Measurements from ENCODE around the gene IFNL1. TPM values are rescaled to one million over a fixed set of nuclear protein-coding genes. Genes with fewer than 3 reads are reported as not detected.
"Not testable (repeated sequence)": the region's sequence is repeated elsewhere in the genome, so short reads cannot be mapped to it uniquely, and the experiment has no call there.

Gene IFNL1
- total and polyA plus RNA-seq, 4 donors: not detected

DNA sequence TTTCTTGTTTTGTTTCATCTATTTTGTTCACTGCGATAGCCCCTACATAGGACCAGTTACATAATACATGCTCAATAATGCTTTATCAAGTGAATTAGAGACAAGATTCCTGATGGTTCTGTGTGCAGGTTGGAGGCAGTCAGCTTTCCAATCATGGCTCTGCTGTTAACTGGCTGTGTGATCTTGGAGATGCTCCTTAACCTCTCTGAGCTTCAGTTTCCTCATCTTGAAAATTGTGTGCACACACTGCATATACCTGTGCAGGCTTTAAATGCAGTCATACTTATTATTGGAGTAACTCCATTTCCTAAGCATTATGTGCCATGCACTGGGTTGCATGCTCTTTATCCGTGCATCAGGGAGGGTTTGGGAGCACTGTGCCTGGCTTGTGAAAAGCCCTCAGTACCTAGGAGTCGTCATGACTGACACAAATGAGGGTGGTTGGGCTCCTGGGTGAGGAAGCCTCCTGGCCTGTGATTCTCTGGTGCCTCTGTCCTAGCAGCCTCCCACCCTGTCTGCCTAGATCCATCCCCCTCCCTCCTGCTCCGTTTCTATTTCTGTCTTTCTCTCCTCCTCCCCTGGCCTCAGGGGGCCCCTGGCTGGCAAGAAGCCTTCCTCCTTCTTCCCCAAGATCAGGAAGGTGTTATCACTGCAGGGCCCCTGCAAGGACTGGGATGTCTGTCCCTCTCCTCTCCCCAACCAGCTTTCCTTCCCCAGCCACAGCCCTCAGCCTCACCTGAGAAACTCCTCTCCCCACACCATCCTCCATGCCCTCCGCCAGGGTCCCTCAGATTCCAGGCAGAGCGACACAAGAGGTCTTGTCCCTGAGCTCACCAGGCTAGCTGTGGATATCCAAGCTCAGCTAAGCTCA is 8.7 kb downstream of the IFNL1 start:
- DNase-seq (peak; percentile 21 to 30), ATAC-seq (ENCODE audit: low FRiP score) (no peak)
- H3K36me3 ChIP-seq (ENCODE audit: control insufficient read depth in 1 of 2, insufficient read depth in 2 of 2, low read length in 1 of 2): no peaks in the 10 kb centered on the region
- no peaks in the 10 kb centered on the region for H3K4me1 ChIP-seq (ENCODE audit: control insufficient read depth in 1 of 2, insufficient read depth in 2 of 2, low read length in 2 of 2)
- H3K9me3 ChIP-seq (ENCODE audit: control insufficient read depth, low read length): no peaks in the 10 kb centered on the region
- intact Hi-C loops (cut with DNase I): no loop called here
- WGBS, 2 donors: 39 to 42% methylated on average over 6 of the region's 6 CpGs
- H3K4me3 ChIP-seq (ENCODE audit: low read length in 2 of 2): no peak overlapping the region
- no peaks in the 10 kb centered on the region for H3K27me3 ChIP-seq (ENCODE audit: control insufficient read depth in 1 of 2, insufficient read depth in 2 of 2, low read length in 1 of 2)
- no peak overlapping the region for H3K27ac ChIP-seq (ENCODE audit: low read depth in 1 of 2, low read length in 2 of 2)

DNA sequence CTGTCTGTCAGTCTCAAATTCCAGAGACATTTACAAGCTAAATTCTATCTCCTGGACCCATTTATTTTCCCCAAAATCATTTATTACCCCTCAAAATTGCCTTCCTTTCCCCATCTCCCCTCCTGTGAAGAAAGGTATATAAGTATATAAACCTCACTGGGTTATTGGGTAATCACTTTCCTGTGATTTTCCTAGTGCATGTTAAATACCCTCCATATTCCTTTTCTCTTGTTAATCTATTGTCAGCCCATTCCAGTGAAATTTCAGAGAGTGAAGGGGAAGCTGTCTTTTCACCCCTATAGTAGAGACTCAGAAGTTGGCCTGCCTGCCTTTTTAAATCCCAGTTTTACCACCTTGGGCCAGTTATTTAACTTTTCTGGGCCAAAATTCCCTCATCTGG is 9.9 kb downstream of the IFNL1 start:
- Histone ChIP-seq H3K36me3 (ENCODE audit: control insufficient read depth in 1 of 2, insufficient read depth in 2 of 2, low read length in 1 of 2) (no peaks in the 10 kb centered on the region), H3K9me3 (ENCODE audit: control insufficient read depth, low read length) (no peaks in the 10 kb centered on the region), H3K4me1 (ENCODE audit: control insufficient read depth in 1 of 2, insufficient read depth in 2 of 2, low read length in 2 of 2) (no peaks in the 10 kb centered on the region), H3K27me3 (ENCODE audit: control insufficient read depth in 1 of 2, insufficient read depth in 2 of 2, low read length in 1 of 2) (no peaks in the 10 kb centered on the region), H3K27ac (ENCODE audit: low read depth in 1 of 2, low read length in 2 of 2) (no peak overlapping the region), H3K4me3 (ENCODE audit: low read length in 2 of 2) (no peak overlapping the region)
- intact Hi-C loops (cut with DNase I): no loop called here
- ATAC-seq (ENCODE audit: low FRiP score) (no peak), DNase-seq (no peak)

GRCh38 chr19:39307046-39307821 is 11.0 kb downstream of the IFNL1 start:
- no peak overlapping the region for H3K27ac ChIP-seq (ENCODE audit: low read depth in 1 of 2, low read length in 2 of 2)
- no peak overlapping the region for H3K4me3 ChIP-seq (ENCODE audit: low read length in 2 of 2)
- no peaks in the 10 kb centered on the region for H3K36me3 ChIP-seq (ENCODE audit: control insufficient read depth in 1 of 2, insufficient read depth in 2 of 2, low read length in 1 of 2)
- no peaks in the 10 kb centered on the region for H3K9me3 ChIP-seq (ENCODE audit: control insufficient read depth, low read length)
- H3K4me1 ChIP-seq (ENCODE audit: control insufficient read depth in 1 of 2, insufficient read depth in 2 of 2, low read length in 2 of 2): no peaks in the 10 kb centered on the region
- intact Hi-C loops (cut with DNase I): no loop called here
- DNase-seq: peak; percentile 42 to 74
- no peaks in the 10 kb centered on the region for H3K27me3 ChIP-seq (ENCODE audit: control insufficient read depth in 1 of 2, insufficient read depth in 2 of 2, low read length in 1 of 2)
- ATAC-seq (ENCODE audit: low FRiP score): peak; percentile 70
- WGBS, 2 donors: 18 to 20% methylated on average over 59 to 71 of the region's 71 CpGs

DNA sequence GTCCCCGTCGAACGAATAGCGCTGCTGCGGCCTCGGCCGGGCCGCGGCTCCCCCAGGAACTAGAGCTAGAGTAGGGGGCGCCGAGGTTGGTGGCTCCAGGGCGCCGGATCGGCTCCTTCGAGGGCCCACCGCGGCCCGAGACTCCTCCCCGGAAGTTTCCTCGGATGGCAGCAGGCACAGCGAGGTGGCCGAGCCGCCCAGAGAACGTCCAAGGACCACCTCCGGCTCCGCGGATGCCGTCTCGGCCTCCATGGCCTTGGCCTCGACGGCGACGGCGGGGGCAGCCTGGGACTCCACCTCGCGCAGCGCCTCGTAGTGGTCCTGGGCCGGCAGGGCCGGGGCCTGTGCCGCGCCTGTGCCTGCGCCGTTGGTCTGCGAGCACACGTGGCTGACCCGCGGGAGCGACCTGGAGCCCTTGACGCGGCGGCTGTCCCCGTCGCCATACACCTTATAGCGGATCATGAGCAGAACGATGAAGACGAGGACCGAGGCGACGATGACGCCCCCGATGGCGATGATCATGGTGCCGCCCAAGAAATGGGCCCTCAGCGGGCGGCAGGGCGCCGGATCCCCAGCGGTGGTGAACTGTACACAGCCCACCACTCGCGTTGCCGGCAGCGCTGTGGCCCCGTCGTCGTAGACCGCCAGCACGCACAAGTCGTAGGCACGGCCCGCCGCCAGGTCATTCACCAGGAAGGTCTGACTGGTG is 11.8 kb downstream of the IFNL1 start:
- Histone ChIP-seq H3K27ac (ENCODE audit: low read depth in 1 of 2, low read length in 2 of 2) (no peak overlapping the region), H3K4me3 (ENCODE audit: low read length in 2 of 2) (no peak overlapping the region), H3K36me3 (ENCODE audit: control insufficient read depth in 1 of 2, insufficient read depth in 2 of 2, low read length in 1 of 2) (no peaks in the 10 kb centered on the region), H3K9me3 (ENCODE audit: control insufficient read depth, low read length) (no peaks in the 10 kb centered on the region), H3K4me1 (ENCODE audit: control insufficient read depth in 1 of 2, insufficient read depth in 2 of 2, low read length in 2 of 2) (no peaks in the 10 kb centered on the region), H3K27me3 (ENCODE audit: control insufficient read depth in 1 of 2, insufficient read depth in 2 of 2, low read length in 1 of 2) (no peaks in the 10 kb centered on the region)
- DNase-seq: peak; percentile 40 to 77
- intact Hi-C loops (cut with DNase I): no loop called here
- no peak for ATAC-seq (ENCODE audit: low FRiP score)
- WGBS, 2 donors: 20 to 23% methylated on average over 82 of the region's 82 CpGs

DNA sequence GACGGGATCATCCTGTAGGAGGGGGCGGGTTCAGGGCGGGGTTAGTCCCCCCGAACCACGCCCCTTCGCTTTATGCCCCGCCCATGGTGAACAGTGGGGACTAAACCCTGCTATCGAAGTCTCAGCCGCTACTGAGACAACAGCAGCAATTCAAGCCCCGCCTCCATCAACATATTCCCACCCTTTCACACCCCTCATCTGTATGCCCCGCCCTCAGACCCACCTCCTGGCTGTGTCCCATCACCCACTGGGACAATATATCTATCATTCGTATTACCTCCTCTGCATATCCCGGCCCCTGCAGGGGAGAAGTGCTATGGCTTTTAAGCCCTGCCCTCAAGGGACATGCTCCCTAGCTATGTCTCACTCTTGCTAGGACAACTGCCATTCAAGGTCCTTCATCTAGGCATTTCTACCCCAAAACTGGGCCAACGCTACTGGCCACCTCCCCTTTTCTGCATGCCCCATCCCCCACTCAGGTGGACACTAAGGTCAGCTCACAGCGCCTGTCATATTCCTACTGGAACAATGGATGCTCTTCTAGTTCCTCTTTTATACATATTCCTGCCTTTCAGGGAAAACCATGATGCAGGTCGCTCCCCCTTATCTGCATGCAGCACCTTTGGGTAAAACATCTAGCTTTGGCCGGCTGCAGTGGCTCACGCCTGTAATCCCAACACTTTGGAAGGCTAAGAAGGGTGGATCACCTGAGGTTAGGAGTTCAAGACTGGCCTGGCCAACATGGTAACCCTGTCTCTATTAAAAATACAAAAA is 12.5 kb downstream of the IFNL1 start:
- no peak overlapping the region for H3K4me3 ChIP-seq (ENCODE audit: low read length in 2 of 2)
- intact Hi-C loops (cut with DNase I): no loop called here
- peak in 1 of 2 donors; percentile 16 for DNase-seq
- no peak for ATAC-seq (ENCODE audit: low FRiP score)
- no peak overlapping the region for H3K27ac ChIP-seq (ENCODE audit: low read depth in 1 of 2, low read length in 2 of 2)
- no peaks in the 10 kb centered on the region for H3K27me3 ChIP-seq (ENCODE audit: control insufficient read depth in 1 of 2, insufficient read depth in 2 of 2, low read length in 1 of 2)
- H3K36me3 ChIP-seq (ENCODE audit: control insufficient read depth in 1 of 2, insufficient read depth in 2 of 2, low read length in 1 of 2): no peaks in the 10 kb centered on the region
- 47 to 48% methylated on average over 18 of the region's 18 CpGs for WGBS, 2 donors
- no peaks in the 10 kb centered on the region for H3K9me3 ChIP-seq (ENCODE audit: control insufficient read depth, low read length)
- no peaks in the 10 kb centered on the region for H3K4me1 ChIP-seq (ENCODE audit: control insufficient read depth in 1 of 2, insufficient read depth in 2 of 2, low read length in 2 of 2)

DNA sequence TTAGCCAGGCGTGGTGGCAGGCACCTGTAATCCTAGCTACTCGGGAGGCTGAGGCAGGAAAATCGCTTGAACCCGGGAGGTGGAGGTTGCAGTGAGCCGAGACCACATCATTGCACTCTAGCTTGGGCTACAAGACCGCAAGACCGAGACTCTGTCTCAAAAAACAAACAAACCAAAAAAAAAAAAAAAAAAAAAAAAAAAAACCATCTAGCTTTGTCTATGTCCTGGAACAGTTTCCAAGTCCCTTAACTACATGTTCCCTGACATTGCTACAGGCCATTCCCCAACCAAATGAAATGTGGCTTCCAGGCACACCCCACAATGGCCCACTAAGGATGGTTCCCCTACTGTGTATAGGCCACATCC is 13.1 kb downstream of the IFNL1 start:
- ATAC-seq (ENCODE audit: low FRiP score); H3K4me3 ChIP-seq (ENCODE audit: low read length in 2 of 2); H3K27me3 ChIP-seq (ENCODE audit: control insufficient read depth in 1 of 2, insufficient read depth in 2 of 2, low read length in 1 of 2); H3K36me3 ChIP-seq (ENCODE audit: control insufficient read depth in 1 of 2, insufficient read depth in 2 of 2, low read length in 1 of 2); H3K9me3 ChIP-seq (ENCODE audit: control insufficient read depth, low read length); intact Hi-C loops (cut with DNase I); H3K4me1 ChIP-seq (ENCODE audit: control insufficient read depth in 1 of 2, insufficient read depth in 2 of 2, low read length in 2 of 2); H3K27ac ChIP-seq (ENCODE audit: low read depth in 1 of 2, low read length in 2 of 2): not testable (repeated sequence)
- WGBS, 2 donors: 96% methylated on average over 7 of the region's 7 CpGs
- DNase-seq: peak in 1 of 2 donors; percentile 13

DNA sequence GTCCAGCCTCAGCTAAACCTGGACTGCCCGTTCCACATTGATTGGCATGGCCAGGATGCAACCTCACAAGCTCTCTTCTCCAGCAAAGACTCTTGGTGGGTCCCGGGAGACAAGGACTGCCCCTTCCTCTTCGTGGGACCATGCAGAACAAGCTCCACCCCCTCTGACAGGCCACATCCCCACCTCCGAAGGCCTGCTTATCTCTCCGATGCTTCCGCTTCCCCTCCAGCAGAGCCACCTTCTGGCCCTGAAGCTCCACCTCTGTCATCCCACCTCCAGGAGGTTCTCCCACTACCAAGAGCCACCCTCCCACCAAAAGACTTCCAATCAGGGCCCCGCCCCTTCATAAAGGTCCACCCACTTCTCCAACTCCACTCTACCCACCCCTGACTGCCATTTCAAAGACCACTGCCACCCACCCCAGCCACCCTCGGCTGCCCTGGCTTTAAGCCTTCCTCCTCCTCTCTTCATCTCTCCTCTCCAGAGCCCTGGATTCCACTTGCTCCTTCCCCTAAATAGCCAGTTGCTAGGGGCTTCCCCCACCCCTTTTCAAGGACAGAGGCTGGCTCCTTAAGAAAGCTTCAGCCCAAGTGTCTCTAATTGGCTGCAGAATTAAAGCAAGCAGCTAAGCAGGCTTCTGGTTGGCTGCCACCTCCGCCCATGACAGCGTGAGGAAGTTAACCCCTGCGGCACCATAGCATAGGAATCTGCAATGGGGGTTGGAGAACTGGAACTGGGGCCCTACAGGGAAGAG is 14.5 kb downstream of the IFNL1 start:
- DNase-seq: no peak
- WGBS, 2 donors: 68% methylated on average over 11 of the region's 11 CpGs

More for the DNA sequence above, 14.5 kb downstream of the IFNL1 start:
- H3K27me3 ChIP-seq (ENCODE audit: control insufficient read depth in 1 of 2, insufficient read depth in 2 of 2, low read length in 1 of 2): no peaks in the 10 kb centered on the region
- H3K27ac ChIP-seq (ENCODE audit: low read depth in 1 of 2, low read length in 2 of 2): no peak overlapping the region
- intact Hi-C loops (cut with DNase I): no loop called here
- H3K36me3 ChIP-seq (ENCODE audit: control insufficient read depth in 1 of 2, insufficient read depth in 2 of 2, low read length in 1 of 2): no peaks in the 10 kb centered on the region
- no peaks in the 10 kb centered on the region for H3K4me1 ChIP-seq (ENCODE audit: control insufficient read depth in 1 of 2, insufficient read depth in 2 of 2, low read length in 2 of 2)
- no peaks in the 10 kb centered on the region for H3K9me3 ChIP-seq (ENCODE audit: control insufficient read depth, low read length)
- no peak for ATAC-seq (ENCODE audit: low FRiP score)
- H3K4me3 ChIP-seq (ENCODE audit: low read length in 2 of 2): no peak overlapping the region

All from aorta (tissue), 5 donors.